Motor neuron (in vitro differentiated cells): Measurements from ENCODE around the gene PPIE. TPM values are rescaled to one million over a fixed set of nuclear protein-coding genes. Genes with fewer than 3 reads are reported as not detected.
"Not testable (repeated sequence)": the region's sequence is repeated elsewhere in the genome, so short reads cannot be mapped to it uniquely, and the experiment has no call there.

ENCODE experiments used
- ATAC-seq, 8 experiments: fragments of 200-7000 bp; cut with Tn5 transposase; replicated peaks in 6 of 8; 2 replicates each; pipeline ENCODE4 v1.8.0; 2021; ENCODE audit warnings: mild to moderate bottlenecking in 8 of 8, moderate library complexity in 8 of 8
- H3K27ac ChIP-seq, 2 donors: fragments of 250-450 bp; sonication (Bioruptor Pico); 2 replicates each; pipeline ENCODE4 v1.9.0; 2021; ENCODE audit warnings: antibody characterized with exemption in 2 of 2, mild to moderate bottlenecking in 2 of 2, moderate library complexity in 1 of 2
- H3K4me1 ChIP-seq, 2 donors: fragments of 250-450 bp; sonication (Bioruptor Pico); replicated peaks in 1 of 2; 2 replicates each; pipeline ENCODE4 v1.6.1; 2021; ENCODE audit warnings: antibody characterized with exemption in 2 of 2, mild to moderate bottlenecking in 2 of 2, moderate library complexity in 1 of 2
- H3K4me3 ChIP-seq, 5 donors: fragments of 250-450 bp; sonication (Bioruptor Pico); 2 replicates each; pipeline ENCODE4 v1.9.0; 2021; ENCODE audit warnings: antibody characterized with exemption in 5 of 5, mild to moderate bottlenecking in 5 of 5, moderate library complexity in 4 of 5
- WGBS, 10 experiments: fragments of 450-650 bp; shearing (Covaris generic); methylation state at CpG; one replicate each; pipeline ENCODE4 v1.0.0; 2022; 5-methylcytosine and 5-hydroxymethylcytosine counted together
- in situ Hi-C, 9 experiments: fragments of 400-800 bp; cut with MboI; loops; one replicate each; pipeline ENCODE4 v1.15.0; 2021; ENCODE audit warnings: low sequenced_read_pairs in 9 of 9, low pct_unique_long_range_greater_than_20kb in 2 of 9; ENCODE audit not compliant: unreplicated experiment in 9 of 9
- total RNA-seq, 8 experiments: library from RNA; unstranded; fragments of 300-600 nt; gene quantifications; 2 replicates each; pipeline versions ENCODE4 v1.2.3 to v1.2.4, GENCODE V29; 2022

The PPIE gene
- total RNA-seq, 8 experiments from 2014 or later: 45.9 to 84.5 (median 54.6) TPM

GRCh38 chr1:39763619-39764374 is 25.1 kb downstream of the PPIE start:
- in situ Hi-C loops: not testable (repeated sequence)

GRCh38 chr1:39764512-39764911 is 25.8 kb downstream of the PPIE start:
- in situ Hi-C loops, H3K27ac ChIP-seq, ATAC-seq, H3K4me1 ChIP-seq, H3K4me3 ChIP-seq: not testable (repeated sequence)
- WGBS, 10 experiments: no CpG with 5 or more reads among the region's 19 CpGs

More at GRCh38 chr1:39763619-39764374, 25.1 kb downstream of the PPIE start:
- not testable (repeated sequence) for H3K27ac ChIP-seq, H3K4me3 ChIP-seq, H3K4me1 ChIP-seq
- peak in 1 of 8 experiments; percentile 7 for ATAC-seq
- WGBS, 10 experiments: no CpG with 5 or more reads among the region's 18 CpGs

- peak in 7 of 8 experiments; percentile 59 to 79 (median 67) for ATAC-seq
- H3K27ac ChIP-seq, in situ Hi-C loops, H3K4me3 ChIP-seq, H3K4me1 ChIP-seq: not testable (repeated sequence)
- WGBS, 10 experiments: no CpG with 5 or more reads among the region's 5 CpGs
Measured at GRCh38 chr1:39766466-39766865, 27.8 kb downstream of the PPIE start.

- H3K4me1 ChIP-seq, H3K27ac ChIP-seq, ATAC-seq, H3K4me3 ChIP-seq, in situ Hi-C loops: not testable (repeated sequence)
- WGBS, 10 experiments: no CpG with 5 or more reads among the region's 19 CpGs
Measured at GRCh38 chr1:39769502-39769901, 30.8 kb downstream of the PPIE start.

- H3K4me3 ChIP-seq: peak overlapping the region in 4 of 5 donors; percentile 9 to 31 (median 22)
- ATAC-seq: peak in 7 of 8 experiments; percentile 10 to 83 (median 31)
- H3K4me1 ChIP-seq, H3K27ac ChIP-seq, in situ Hi-C loops: not testable (repeated sequence)
- WGBS, 10 experiments: no CpG with 5 or more reads among the region's 71 CpGs
Measured at GRCh38 chr1:39770100-39771021, 31.7 kb downstream of the PPIE start.

- in situ Hi-C loops, H3K4me1 ChIP-seq, H3K27ac ChIP-seq: not testable (repeated sequence)
- H3K4me3 ChIP-seq: peak within 1 kb of the TSS in 4 of 5 donors; percentile 9 to 31 (median 22)
- ATAC-seq: peak; percentile 16 to 75 (median 66)
- WGBS, 10 experiments: no CpG with 5 or more reads among the region's 57 CpGs
Measured at GRCh38 chr1:39771022-39771532, 32.4 kb downstream of the PPIE start, which contains the start of gene OXCT2. OXCT2 (minus strand) TSS chr1:39771348; CDS start chr1:39771255, 93 bp downstream.

GRCh38 chr1:39773369-39773979 is 34.8 kb downstream of the PPIE start:
- WGBS, 10 experiments: no CpG with 5 or more reads among the region's 23 CpGs
- H3K4me1 ChIP-seq, in situ Hi-C loops, H3K27ac ChIP-seq, H3K4me3 ChIP-seq: not testable (repeated sequence)
- ATAC-seq: peak in 1 of 8 experiments; percentile 13

- H3K27ac ChIP-seq, ATAC-seq, in situ Hi-C loops, H3K4me3 ChIP-seq, H3K4me1 ChIP-seq: not testable (repeated sequence)
- WGBS, 10 experiments: 70 to 100% (median 82%) methylated on average over 1 to 8 of the region's 11 CpGs; no CpG with 5 or more reads in 6 of the 10 experiments
Measured at GRCh38 chr1:39775141-39775540, 36.5 kb downstream of the PPIE start.

- H3K4me3 ChIP-seq, H3K4me1 ChIP-seq, ATAC-seq, in situ Hi-C loops, H3K27ac ChIP-seq: not testable (repeated sequence)
- 65 to 75% methylated on average over 3 to 4 of the region's 20 CpGs; no CpG with 5 or more reads in 8 of the 10 experiments for WGBS, 10 experiments
Measured at GRCh38 chr1:39775676-39776399, 37.2 kb downstream of the PPIE start.

GRCh38 chr1:39776400-39776713 is 37.7 kb downstream of the PPIE start:
- H3K27ac ChIP-seq: no peak overlapping the region
- in situ Hi-C loops: no loop called here
- WGBS, 10 experiments: 67 to 100% (median 88%) methylated on average over 1 to 10 of the region's 12 CpGs; no CpG with 5 or more reads in 4 of the 10 experiments
- ATAC-seq: no peak
- no peaks in the 10 kb centered on the region for H3K4me1 ChIP-seq
- H3K4me3 ChIP-seq: no peak overlapping the region

GRCh38 chr1:39776886-39777285 is 38.2 kb downstream of the PPIE start:
- H3K4me3 ChIP-seq: no peak overlapping the region
- H3K4me1 ChIP-seq: no peaks in the 10 kb centered on the region
- no peak overlapping the region for H3K27ac ChIP-seq
- ATAC-seq: no peak
- in situ Hi-C loops: no loop called here
- WGBS, 10 experiments: 36 to 94% (median 79%) methylated on average over 2 to 4 of the region's 4 CpGs

- no peak overlapping the region for H3K27ac ChIP-seq
- H3K4me1 ChIP-seq: no peaks in the 10 kb centered on the region
- in situ Hi-C loops: no loop called here
- no peak for ATAC-seq
- no peak overlapping the region for H3K4me3 ChIP-seq
- WGBS, 10 experiments: 29 to 100% (median 78%) methylated on average over 1 to 2 of the region's 4 CpGs; no CpG with 5 or more reads in 6 of the 10 experiments
Measured at GRCh38 chr1:39777306-39777705, 38.6 kb downstream of the PPIE start.
